ENCODE data around the gene FAM50A. TPM values are rescaled to one million over a fixed set of nuclear protein-coding genes. Genes with fewer than 3 reads are reported as not detected.

The FAM50A gene
- total and polyA plus RNA-seq, 2 donors (not counting 1 experiment from before 2014, with no cell fraction given) = 44.5 to 79.8 TPM

DNA sequence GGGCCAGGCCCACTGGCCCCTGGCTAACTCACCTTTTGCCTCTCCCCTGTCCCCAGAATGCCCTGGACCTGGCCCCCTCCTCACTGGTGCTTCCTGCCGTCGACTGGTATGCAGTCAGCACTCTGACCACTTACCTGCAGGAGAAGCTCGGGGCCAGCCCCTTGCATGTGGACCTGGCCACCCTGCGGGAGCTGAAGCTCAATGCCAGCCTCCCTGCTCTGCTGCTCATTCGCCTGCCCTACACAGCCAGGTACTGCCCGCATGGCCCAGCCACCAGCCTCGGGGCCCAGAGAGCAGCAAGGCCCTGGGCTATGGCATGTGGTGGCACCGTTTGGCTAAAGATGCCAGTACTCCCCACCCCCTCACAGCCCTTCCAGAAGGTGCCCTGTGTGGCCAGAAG, 11.7 kb upstream of the FAM50A start:
- no peak overlapping the region for H3K4me3 ChIP-seq (ENCODE audit: control extremely low read depth in 1 of 5, extremely low read depth in 1 of 5, insufficient read depth in 1 of 5, low read depth in 2 of 5, low read length in 4 of 5)
- H2AFZ ChIP-seq (ENCODE audit: insufficient read depth, low read depth, low read length, poor library complexity, severe bottlenecking) = no peak overlapping the region
- Mint-ChIP-seq H3K4me3 (no peak overlapping the region), H3K9me3 (ENCODE audit: insufficient read depth) (no peaks in the 10 kb centered on the region), H3K27me3 (no peaks in the 10 kb centered on the region), H3K4me1 (peaks cover 29% of the 10 kb centered on the region), H3K27ac (no peak overlapping the region)
- intact Hi-C loops (cut with micrococcal nuclease) = no loop called here
- H4K20me1 ChIP-seq (ENCODE audit: control insufficient read depth, insufficient read depth, low read length, poor library complexity, severe bottlenecking) = no peaks in the 10 kb centered on the region
- 100% methylated on average over 4 of the region's 8 CpGs for WGBS (ENCODE audit: insufficient coverage)
- ChIA-PET CTCF (no interaction called here), POLR2A (no interaction called here)
- no peaks in the 10 kb centered on the region for H3K9me3 ChIP-seq (ENCODE audit: control extremely low read depth in 1 of 3, control insufficient read depth in 2 of 3, insufficient read depth in 1 of 3, low read length in 2 of 3)
- no peaks in the 10 kb centered on the region for H3K27me3 ChIP-seq (replicated peaks in 1 of 4; ENCODE audit: control extremely low read depth in 1 of 4, control insufficient read depth in 3 of 4, insufficient read depth in 4 of 4, low read length in 3 of 4)
- no peak overlapping the region for H3K9ac ChIP-seq (ENCODE audit: low read length)
- H3K4me2 ChIP-seq (replicated peaks; ENCODE audit: low read depth, low read length, poor library complexity, severe bottlenecking) = no peak overlapping the region
- H3K36me3 ChIP-seq (replicated peaks in 1 of 2; ENCODE audit: control extremely low read depth in 1 of 2, control insufficient read depth in 1 of 2, extremely low read depth in 1 of 2, insufficient read depth in 2 of 2, low read length in 1 of 2) = peaks cover 0 to 8% of the 10 kb centered on the region in 2 experiments
- TF ChIP-seq, protein P1, sequence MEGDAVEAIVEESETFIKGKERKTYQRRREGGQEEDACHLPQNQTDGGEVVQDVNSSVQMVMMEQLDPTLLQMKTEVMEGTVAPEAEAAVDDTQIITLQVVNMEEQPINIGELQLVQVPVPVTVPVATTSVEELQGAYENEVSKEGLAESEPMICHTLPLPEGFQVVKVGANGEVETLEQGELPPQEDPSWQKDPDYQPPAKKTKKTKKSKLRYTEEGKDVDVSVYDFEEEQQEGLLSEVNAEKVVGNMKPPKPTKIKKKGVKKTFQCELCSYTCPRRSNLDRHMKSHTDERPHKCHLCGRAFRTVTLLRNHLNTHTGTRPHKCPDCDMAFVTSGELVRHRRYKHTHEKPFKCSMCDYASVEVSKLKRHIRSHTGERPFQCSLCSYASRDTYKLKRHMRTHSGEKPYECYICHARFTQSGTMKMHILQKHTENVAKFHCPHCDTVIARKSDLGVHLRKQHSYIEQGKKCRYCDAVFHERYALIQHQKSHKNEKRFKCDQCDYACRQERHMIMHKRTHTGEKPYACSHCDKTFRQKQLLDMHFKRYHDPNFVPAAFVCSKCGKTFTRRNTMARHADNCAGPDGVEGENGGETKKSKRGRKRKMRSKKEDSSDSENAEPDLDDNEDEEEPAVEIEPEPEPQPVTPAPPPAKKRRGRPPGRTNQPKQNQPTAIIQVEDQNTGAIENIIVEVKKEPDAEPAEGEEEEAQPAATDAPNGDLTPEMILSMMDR (IDR thresholded peaks at IDR 0.05) = no peak
- TF ChIP-seq EZH2 (IDR thresholded peaks at IDR 0.05; ENCODE audit: borderline replicate concordance, insufficient read depth, low read depth, low read length, poor library complexity, severe bottlenecking) = no peak
- DNase-seq (no peak), ATAC-seq (ENCODE audit: low read depth) (no peak)
- peaks cover 15% of the 10 kb centered on the region for H3K79me2 ChIP-seq (ENCODE audit: control insufficient read depth, insufficient read depth, low read length)
- no peak overlapping the region for H3K27ac ChIP-seq (ENCODE audit: low read length in 2 of 2)
- peaks cover 9 to 21% of the 10 kb centered on the region in 2 donors for H3K4me1 ChIP-seq (ENCODE audit: control insufficient read depth in 2 of 2, insufficient read depth in 2 of 2, low read length in 2 of 2)

DNA sequence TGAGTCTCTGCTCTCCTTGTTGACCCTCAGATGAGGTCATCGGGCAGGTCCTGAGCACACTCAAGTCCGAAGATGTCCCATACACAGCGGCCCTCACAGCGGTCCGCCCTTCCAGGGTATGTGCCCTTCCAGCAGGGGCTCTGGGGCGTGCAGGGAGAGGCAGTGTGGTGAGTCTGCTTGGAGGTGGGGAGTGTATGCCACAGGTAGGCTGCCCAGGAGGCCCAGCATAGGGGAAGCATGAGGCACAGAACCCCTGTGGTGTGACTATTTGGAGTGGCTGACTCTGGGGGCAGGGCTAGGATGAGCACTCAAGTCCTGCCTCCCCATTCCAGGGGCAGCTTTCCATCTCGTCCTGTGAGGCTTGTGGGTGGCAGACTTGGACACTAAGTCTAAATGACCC, 10.3 kb upstream of the FAM50A start:
- peaks cover 6% of the 10 kb centered on the region for H4K20me1 ChIP-seq (ENCODE audit: control insufficient read depth, insufficient read depth, low read length, poor library complexity, severe bottlenecking)
- no peak for ATAC-seq (ENCODE audit: low read depth)
- TF ChIP-seq EZH2 (IDR thresholded peaks at IDR 0.05; ENCODE audit: borderline replicate concordance, insufficient read depth, low read depth, low read length, poor library complexity, severe bottlenecking) = no peak
- TF ChIP-seq, protein P1 (IDR thresholded peaks at IDR 0.05) = no peak
- peaks cover 0 to 8% of the 10 kb centered on the region in 2 experiments for H3K36me3 ChIP-seq (replicated peaks in 1 of 2; ENCODE audit: control extremely low read depth in 1 of 2, control insufficient read depth in 1 of 2, extremely low read depth in 1 of 2, insufficient read depth in 2 of 2, low read length in 1 of 2)
- no peak overlapping the region for H3K4me3 ChIP-seq (ENCODE audit: control extremely low read depth in 1 of 5, extremely low read depth in 1 of 5, insufficient read depth in 1 of 5, low read depth in 2 of 5, low read length in 4 of 5)
- DNase-seq = no peak
- 100% methylated on average over 5 of the region's 7 CpGs for WGBS (ENCODE audit: insufficient coverage)
- no peak overlapping the region for H2AFZ ChIP-seq (ENCODE audit: insufficient read depth, low read depth, low read length, poor library complexity, severe bottlenecking)
- intact Hi-C loops (cut with micrococcal nuclease) = no loop called here
- peaks cover 16 to 26% of the 10 kb centered on the region in 2 donors for H3K4me1 ChIP-seq (ENCODE audit: control insufficient read depth in 2 of 2, insufficient read depth in 2 of 2, low read length in 2 of 2)
- Mint-ChIP-seq H3K27me3 (no peaks in the 10 kb centered on the region), H3K4me1 (peaks cover 30% of the 10 kb centered on the region), H3K9me3 (ENCODE audit: insufficient read depth) (no peaks in the 10 kb centered on the region), H3K4me3 (no peak overlapping the region), H3K27ac (no peak overlapping the region)
- H3K4me2 ChIP-seq (replicated peaks; ENCODE audit: low read depth, low read length, poor library complexity, severe bottlenecking) = no peak overlapping the region
- H3K9me3 ChIP-seq (ENCODE audit: control extremely low read depth in 1 of 3, control insufficient read depth in 2 of 3, insufficient read depth in 1 of 3, low read length in 2 of 3) = no peaks in the 10 kb centered on the region
- no peak overlapping the region for H3K9ac ChIP-seq (ENCODE audit: low read length)
- peaks cover 29% of the 10 kb centered on the region for H3K79me2 ChIP-seq (ENCODE audit: control insufficient read depth, insufficient read depth, low read length)
- H3K27me3 ChIP-seq (replicated peaks in 1 of 4; ENCODE audit: control extremely low read depth in 1 of 4, control insufficient read depth in 3 of 4, insufficient read depth in 4 of 4, low read length in 3 of 4) = no peaks in the 10 kb centered on the region
- POLR2A ChIA-PET = no interaction called here
- H3K27ac ChIP-seq (ENCODE audit: low read length in 2 of 2) = no peak overlapping the region
- CTCF ChIA-PET = no interaction called here

Measured in B cell (primary cell).